H9 (cell line): Measurements from ENCODE around the gene DHX58. TPM values are rescaled to one million over a fixed set of nuclear protein-coding genes. Genes with fewer than 3 reads are reported as not detected.

Source experiments
- DNase-seq: peaks from one replicate; pipeline ENCODE4 v3.0.0-alpha.2; 2017
- H2AFZ ChIP-seq: one replicate; pipeline ENCODE4 v1.6.1; 2013; ENCODE audit warnings: mild to moderate bottlenecking, low read length, control low read depth, moderate library complexity
- H2AK5ac ChIP-seq: 2 replicates; pipeline ENCODE4 v1.6.1; 2013; ENCODE audit warnings: low read length, control low read depth, mixed read lengths; ENCODE audit not compliant: insufficient read length
- H2BK120ac ChIP-seq: one replicate; pipeline ENCODE4 v1.6.1; 2013; ENCODE audit warnings: low read depth, mild to moderate bottlenecking, low read length, control low read depth, inconsistent platforms; ENCODE audit not compliant: poor library complexity, severe bottlenecking
- H2BK12ac ChIP-seq: 2 replicates; pipeline ENCODE4 v1.6.1; 2013; ENCODE audit warnings: low read length, control low read depth, mixed read lengths, low read depth; ENCODE audit not compliant: insufficient read length
- H2BK15ac ChIP-seq: 2 replicates; pipeline ENCODE4 v1.6.1; 2013; ENCODE audit warnings: low read depth, low read length, control low read depth
- H2BK20ac ChIP-seq: one replicate; pipeline ENCODE4 v1.6.1; 2013; ENCODE audit warnings: low read depth, mild to moderate bottlenecking, low read length, control low read depth, inconsistent platforms; ENCODE audit not compliant: poor library complexity, severe bottlenecking
- H2BK5ac ChIP-seq: 2 replicates; pipeline ENCODE4 v1.6.1; 2013; ENCODE audit warnings: low read length, control low read depth, mixed read lengths; ENCODE audit not compliant: insufficient read length
- H3K14ac ChIP-seq: 2 replicates; pipeline ENCODE4 v1.6.1; 2013; ENCODE audit warnings: low read length, control low read depth; ENCODE audit not compliant: insufficient read depth
- H3K18ac ChIP-seq: 2 replicates; pipeline ENCODE4 v1.6.1; 2013; ENCODE audit warnings: low read depth, mild to moderate bottlenecking, mixed read lengths, low read length, control low read depth; ENCODE audit not compliant: insufficient read length
- H3K23ac ChIP-seq: 2 replicates; pipeline ENCODE4 v1.6.1; 2013; ENCODE audit warnings: low read length, control low read depth, mixed read lengths, low read depth; ENCODE audit not compliant: insufficient read length
- H3K23me2 ChIP-seq: 2 replicates; pipeline ENCODE4 v1.6.1; 2013; ENCODE audit warnings: low read depth, mild to moderate bottlenecking, mixed read lengths, low read length, control low read depth; ENCODE audit not compliant: insufficient read length, poor library complexity, severe bottlenecking
- H3K27ac ChIP-seq: 2 replicates; pipeline ENCODE4 v1.5.1; 2013; ENCODE audit warnings: low read length, control low read depth, mixed read lengths, low read depth; ENCODE audit not compliant: insufficient read length
- H3K27me3 ChIP-seq: 2 replicates; pipeline ENCODE4 v1.6.1; 2013; ENCODE audit warnings: low read length, control low read depth, inconsistent platforms; ENCODE audit not compliant: insufficient read depth
- H3K4ac ChIP-seq: 2 replicates; pipeline ENCODE4 v1.6.1; 2013; ENCODE audit warnings: low read depth, mild to moderate bottlenecking, control low read depth, inconsistent platforms, low read length, moderate library complexity
- H3K4me1 ChIP-seq: 2 replicates; pipeline ENCODE4 v1.6.1; 2013; ENCODE audit warnings: low read length, control low read depth, inconsistent platforms; ENCODE audit not compliant: insufficient read depth
- H3K4me2 ChIP-seq: 2 replicates; pipeline ENCODE4 v1.6.1; 2013; ENCODE audit warnings: low read length, control low read depth, mixed read lengths; ENCODE audit not compliant: insufficient read length, insufficient read depth
- H3K56ac ChIP-seq: 2 replicates; pipeline ENCODE4 v1.6.1; 2013; ENCODE audit warnings: low read depth, mild to moderate bottlenecking, mixed read lengths, low read length, control low read depth; ENCODE audit not compliant: insufficient read length
- H3K79me1 ChIP-seq: 2 replicates; pipeline ENCODE4 v1.6.1; 2013; ENCODE audit warnings: low read depth, mild to moderate bottlenecking, moderate library complexity, low read length, control low read depth, inconsistent platforms; ENCODE audit not compliant: insufficient read depth, poor library complexity, severe bottlenecking
- H3K79me2 ChIP-seq: 2 replicates; pipeline ENCODE4 v1.6.1; 2013; ENCODE audit warnings: low read length, control low read depth, inconsistent platforms; ENCODE audit not compliant: insufficient read depth
- H3K9ac ChIP-seq: 2 replicates; pipeline ENCODE4 v1.6.1; 2013; ENCODE audit warnings: low read length, control low read depth, mixed read lengths; ENCODE audit not compliant: insufficient read length; ENCODE audit errors: extremely low read depth
- H3K9me3 ChIP-seq: one replicate; pipeline ENCODE4 v1.6.1; 2013; ENCODE audit warnings: low read depth, low read length, inconsistent platforms; ENCODE audit not compliant: control insufficient read depth
- H3T11ph ChIP-seq: one replicate; pipeline ENCODE4 v1.6.1; 2013; ENCODE audit warnings: mild to moderate bottlenecking, low read length, control low read depth, inconsistent platforms
- H4K20me1 ChIP-seq: one replicate; pipeline ENCODE4 v1.6.1; 2013; ENCODE audit not compliant: control insufficient read depth, insufficient read length, insufficient read depth
- H4K5ac ChIP-seq: 2 replicates; pipeline ENCODE4 v1.6.1; 2013; ENCODE audit warnings: low read depth, mild to moderate bottlenecking, mixed read lengths, low read length, control low read depth; ENCODE audit not compliant: insufficient read length
- H4K8ac ChIP-seq: replicated peaks from 2 replicates; pipeline ENCODE4 v1.6.1; 2013; ENCODE audit warnings: low read length, control low read depth, mixed read lengths, low read depth; ENCODE audit not compliant: insufficient read length
- H4K91ac ChIP-seq: 2 replicates; pipeline ENCODE4 v1.6.1; 2013; ENCODE audit warnings: low read depth, mild to moderate bottlenecking, moderate library complexity, mixed read lengths, low read length, control low read depth; ENCODE audit not compliant: insufficient read length
- H3K27ac Mint-ChIP-seq, 3 experiments: 2 replicates in 2 of 3; 3 replicates in 1 of 3; pipeline ENCODE4 v1.8.0; 2020 to 2021; ENCODE audit warnings: mixed read lengths in 3 of 3, mild to moderate bottlenecking in 1 of 3, moderate library complexity in 1 of 3
- H3K27me3 Mint-ChIP-seq: 2 replicates; pipeline ENCODE4 v1.8.0; 2021; ENCODE audit warnings: low read depth, mild to moderate bottlenecking, moderate library complexity, mixed read lengths
- H3K36me3 Mint-ChIP-seq, 3 experiments: 2 replicates in 2 of 3; 3 replicates in 1 of 3; pipeline ENCODE4 v1.8.0; 2020 to 2021; ENCODE audit warnings: low read depth in 3 of 3, mixed read lengths in 3 of 3; ENCODE audit not compliant: insufficient read depth in 1 of 3
- H3K4me1 Mint-ChIP-seq, 2 experiments: 2 replicates each; pipeline ENCODE4 v1.8.0; 2020; ENCODE audit warnings: mixed read lengths in 2 of 2
- H3K4me3 Mint-ChIP-seq, 2 experiments: 2 replicates in 1 of 2; 3 replicates in 1 of 2; pipeline ENCODE4 v1.8.0; 2020 to 2021; ENCODE audit warnings: mild to moderate bottlenecking in 2 of 2, mixed read lengths in 2 of 2, moderate library complexity in 1 of 2
- H3K9me3 Mint-ChIP-seq, 2 experiments: 2 replicates in 1 of 2; 3 replicates in 1 of 2; pipeline ENCODE4 v1.8.0; 2020; ENCODE audit warnings: mild to moderate bottlenecking in 2 of 2, mixed read lengths in 2 of 2, moderate library complexity in 1 of 2
- CTCF ChIP-seq: fragments of 200-600 bp; sonication (generic); conservative IDR thresholded peaks from 3 replicates; pipeline ENCODE4 v1.8.0; 2021; ENCODE audit warnings: antibody characterized with exemption, mild to moderate bottlenecking
- WGBS: extraction: QIAGEN DNeasy Blood & Tissue Kit; methylation state at CpG from one replicate; pipeline ENCODE4 v1.1.7; 2013; ENCODE audit warnings: missing lambda C conversion rate, low lambda C conversion rate, mixed read lengths; ENCODE audit not compliant: insufficient read length; ENCODE audit errors: extremely low coverage; 5-methylcytosine and 5-hydroxymethylcytosine counted together
- total RNA-seq: library from RNA; stranded (reverse); gene quantifications from 2 replicates; pipeline ENCODE4 v1.2.1, GENCODE V29; 2021

DHX58 gene
- total RNA-seq, 1 experiment from 2014 or later = 3.9 TPM

GRCh38 chr17:42132941-42133340 lies 20.4 kb upstream of the DHX58 start:
- Histone ChIP-seq H3K27me3 (no peaks in the 10 kb centered on the region), H3K27ac (no peak overlapping the region), H2AK5ac (no peak overlapping the region), H2BK15ac (no peak overlapping the region), H2BK120ac (no peak overlapping the region), H3K79me1 (peaks cover 3% of the 10 kb centered on the region), H3K18ac (no peak overlapping the region), H4K20me1 (no peaks in the 10 kb centered on the region), H3K56ac (no peak overlapping the region), H3T11ph (no peak overlapping the region), H3K23ac (no peak overlapping the region), H2AFZ (no peak overlapping the region), H3K9ac (no peak overlapping the region), H4K91ac (no peak overlapping the region), H2BK12ac (no peak overlapping the region), H2BK20ac (no peak overlapping the region), H4K5ac (no peak overlapping the region), H4K8ac (no peak overlapping the region), H3K4me2 (no peak overlapping the region), H3K79me2 (peaks cover 2% of the 10 kb centered on the region; the same call in 1 of the 2 replicates), H3K4ac (no peak overlapping the region), H3K14ac (no peak overlapping the region), H3K9me3 (no peaks in the 10 kb centered on the region), H3K4me1 (peaks cover 5% of the 10 kb centered on the region; the same call in 1 of the 2 replicates), H2BK5ac (no peak overlapping the region), H3K23me2 (no peaks in the 10 kb centered on the region)
- WGBS = no CpG with 5 or more reads among the region's 3 CpGs
- Mint-ChIP-seq H3K4me3 (no peak overlapping the region), H3K9me3 (no peaks in the 10 kb centered on the region), H3K27me3 (no peaks in the 10 kb centered on the region), H3K36me3 (peaks cover 13 to 42% (median 27%) of the 10 kb centered on the region in 3 experiments; a peak in 6 of 7 replicates), H3K4me1 (peaks cover 29 to 32% of the 10 kb centered on the region in 2 experiments), H3K27ac (peak overlapping the region in 2 of 3 experiments; percentile 34 to 35; a peak in 1 of 7 replicates)
- TF ChIP-seq CTCF = no peak
- DNase-seq = no peak
